HG03045 (cell line): ENCODE results near the gene OCA2.
"Not testable (repeated sequence)": the region's sequence is repeated elsewhere in the genome, so short reads cannot be mapped to it uniquely, and the experiment has no call there.

Source experiments
- ATAC-seq: cut with Tn5 transposase; IDR thresholded peaks from one replicate; pipeline ENCODE4 v1.9.1; 2021; ENCODE audit warnings: mild to moderate bottlenecking, moderate library complexity; ENCODE audit not compliant: unreplicated experiment

OCA2 gene

DNA sequence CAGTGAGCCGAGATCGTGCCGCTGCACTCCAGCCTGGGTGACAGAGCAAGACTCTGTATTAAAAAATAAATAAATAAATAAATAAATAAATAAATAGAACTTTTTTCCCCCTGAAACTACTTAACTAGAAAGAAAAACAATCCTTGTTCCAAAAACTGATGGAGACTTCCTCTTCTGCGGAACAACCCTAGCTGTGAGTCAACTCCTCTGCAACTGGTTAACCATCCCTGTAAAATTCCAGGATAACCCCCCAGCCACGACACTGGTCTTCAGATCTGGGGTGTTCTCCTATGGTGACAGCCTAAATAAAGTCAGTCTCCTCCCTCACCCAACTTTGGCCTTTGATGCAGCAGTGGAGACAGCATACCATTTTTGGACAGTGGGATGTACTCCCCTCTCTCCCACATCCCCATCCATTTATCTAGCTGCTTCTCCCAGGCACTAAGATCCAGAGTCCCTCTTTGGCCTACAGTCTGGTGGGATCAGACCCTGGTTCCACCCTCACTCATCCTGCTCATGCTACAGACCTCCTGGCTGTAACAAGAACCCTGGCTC is 352.6 kb downstream of the OCA2 start:
- ATAC-seq, result no peak

DNA sequence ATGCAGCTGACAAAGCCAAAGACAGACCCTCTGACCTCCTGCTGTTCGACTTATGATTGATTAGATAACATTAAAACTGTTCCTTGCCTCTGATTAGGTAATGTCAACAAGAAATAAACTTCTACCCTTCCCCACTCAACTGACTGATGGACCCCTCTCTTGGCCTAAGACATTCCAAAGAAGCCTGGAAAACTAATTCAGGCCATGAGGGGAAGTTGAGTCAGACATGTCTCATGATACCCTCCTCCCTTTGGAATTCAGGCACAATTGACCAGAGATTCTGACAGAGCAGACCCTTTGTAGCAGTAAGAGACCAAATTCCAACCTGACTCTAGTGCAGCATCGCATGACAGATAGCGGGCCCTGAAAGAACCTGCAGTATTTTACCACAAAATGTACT is 354.5 kb downstream of the OCA2 start:
- no peak for ATAC-seq

DNA sequence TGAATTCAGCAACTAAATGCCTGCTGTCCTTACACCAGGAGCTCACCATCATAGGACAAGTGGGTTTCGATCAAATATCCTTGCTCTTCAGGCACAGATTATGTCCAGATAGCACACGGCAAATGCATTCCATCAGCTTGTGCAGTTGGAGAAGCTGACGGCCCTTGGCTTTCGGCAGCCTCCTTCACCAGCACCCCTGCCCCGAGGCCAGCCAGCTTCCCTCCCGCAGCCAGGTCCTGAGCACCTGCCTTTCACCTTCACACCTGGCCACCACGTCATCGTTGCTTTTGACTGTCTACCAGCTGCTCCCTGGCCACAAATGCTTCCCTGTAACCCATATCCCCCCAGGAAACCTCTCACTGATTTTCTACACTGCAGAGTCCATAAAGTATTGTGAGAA is 355.5 kb downstream of the OCA2 start:
- ATAC-seq, result no peak

DNA sequence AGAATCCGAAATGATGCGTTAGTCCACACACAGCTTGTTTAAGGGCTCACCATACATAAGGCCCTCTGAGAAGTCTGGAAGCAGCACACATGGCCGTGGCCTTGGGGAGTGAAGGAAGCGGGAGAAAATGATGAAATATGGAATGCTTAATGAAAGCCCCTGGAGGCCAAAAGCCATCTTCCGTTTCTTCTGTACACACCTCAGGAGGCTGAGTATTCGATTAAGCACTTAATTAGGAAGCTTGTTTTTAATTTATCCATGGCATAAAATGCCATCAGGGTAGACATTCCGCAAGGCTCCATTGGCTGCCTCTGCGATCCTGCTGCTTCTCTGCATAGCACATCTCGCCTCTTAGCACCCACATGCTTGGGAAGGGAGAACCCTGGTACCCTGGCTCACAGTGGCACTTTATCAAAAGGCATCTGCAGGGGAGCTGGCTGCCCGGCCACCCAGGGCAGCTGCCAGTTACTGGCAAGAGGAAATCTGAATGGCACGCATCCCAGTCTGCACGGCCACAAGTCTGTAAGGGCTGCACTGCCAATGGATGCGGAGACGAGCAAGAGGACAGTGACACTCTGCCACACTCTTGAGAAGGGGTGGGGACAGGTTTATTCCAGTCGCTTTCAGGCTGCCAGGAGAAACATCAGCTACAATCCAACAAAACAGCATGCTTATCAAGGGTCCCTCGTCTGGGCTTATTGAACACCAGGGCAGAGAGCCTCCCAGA is 356.2 kb downstream of the OCA2 start:
- no peak for ATAC-seq

DNA sequence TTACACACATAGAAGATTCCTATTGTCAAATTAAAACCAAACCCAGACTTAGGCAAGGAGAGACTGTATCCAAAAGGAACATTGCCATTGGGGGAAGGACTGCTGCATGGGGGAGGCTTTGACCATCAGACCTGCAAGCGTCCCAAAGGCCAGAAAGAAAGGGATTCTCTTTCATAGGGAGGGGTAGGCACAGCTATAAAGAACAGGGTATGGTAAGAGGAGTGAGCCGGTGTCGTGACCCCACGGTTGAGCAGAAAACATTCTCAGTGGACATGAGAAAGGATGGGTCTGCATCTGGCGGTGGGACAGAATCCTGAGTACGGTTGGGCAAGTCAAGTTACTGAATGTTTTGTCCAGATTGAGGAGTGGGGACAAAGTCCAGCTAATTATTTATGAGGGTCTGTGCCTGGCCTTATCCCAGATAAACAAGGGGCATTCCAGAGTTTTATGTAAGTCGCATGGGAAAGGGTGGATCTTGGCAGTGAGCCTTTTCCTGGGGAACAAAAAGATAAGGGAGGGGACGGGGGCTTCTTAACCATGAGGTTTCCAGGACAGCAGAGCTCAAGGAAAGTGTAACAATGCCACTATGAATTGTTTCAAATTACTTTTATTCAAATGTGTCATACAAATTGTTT is 357.8 kb downstream of the OCA2 start:
- ATAC-seq, result no peak

DNA sequence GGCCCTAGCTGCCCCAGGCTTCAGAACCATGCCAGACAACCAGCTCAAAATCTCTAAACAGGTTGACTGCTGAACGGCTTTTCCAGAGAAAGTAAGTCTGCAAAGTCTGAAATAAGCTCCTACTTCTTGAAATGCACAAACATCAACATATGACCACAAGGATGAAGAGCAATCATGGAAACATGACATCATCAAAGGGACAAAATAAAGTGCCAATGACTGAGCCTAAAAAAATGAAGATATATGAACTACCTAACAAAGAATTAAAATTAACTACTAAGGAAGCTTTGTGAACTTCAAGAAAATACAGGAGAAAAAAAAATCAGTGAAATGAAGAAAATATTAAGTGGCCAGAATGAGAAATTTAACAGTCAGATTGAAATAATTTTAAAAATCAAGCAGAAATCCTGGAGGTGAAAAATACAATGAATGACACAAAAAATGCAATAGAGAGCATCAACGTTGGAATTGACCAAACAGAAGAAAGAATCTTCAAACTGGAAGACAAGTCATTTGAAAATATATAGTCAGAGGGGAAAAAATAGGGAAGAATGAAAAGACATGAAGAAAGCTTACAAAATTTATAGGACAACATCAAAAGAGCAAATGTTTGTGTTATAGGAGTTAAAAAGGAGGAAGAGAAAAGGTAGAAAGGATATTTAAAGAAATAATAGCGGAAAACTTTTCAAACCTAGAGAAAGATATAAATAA is 364.2 kb downstream of the OCA2 start:
- no peak for ATAC-seq

DNA sequence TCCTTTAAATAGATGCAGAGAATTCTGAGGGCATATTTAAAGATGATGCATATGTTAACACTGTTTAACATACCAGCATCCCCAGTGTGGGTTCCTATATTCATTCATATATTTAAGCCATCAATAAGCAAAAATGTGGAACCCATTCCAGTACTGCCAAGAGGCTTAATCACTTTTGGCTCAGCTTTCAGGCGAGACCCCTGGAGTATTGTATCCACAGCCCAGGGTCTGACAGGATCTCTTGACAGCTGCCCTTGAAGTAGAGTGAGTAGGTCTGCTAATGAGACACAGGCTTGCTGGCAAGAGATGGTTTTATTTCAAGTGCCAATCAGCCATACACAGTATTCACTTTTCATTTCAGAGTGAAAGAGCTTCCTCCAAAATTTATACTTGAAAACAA is 367.3 kb downstream of the OCA2 start:
- no peak for ATAC-seq

DNA sequence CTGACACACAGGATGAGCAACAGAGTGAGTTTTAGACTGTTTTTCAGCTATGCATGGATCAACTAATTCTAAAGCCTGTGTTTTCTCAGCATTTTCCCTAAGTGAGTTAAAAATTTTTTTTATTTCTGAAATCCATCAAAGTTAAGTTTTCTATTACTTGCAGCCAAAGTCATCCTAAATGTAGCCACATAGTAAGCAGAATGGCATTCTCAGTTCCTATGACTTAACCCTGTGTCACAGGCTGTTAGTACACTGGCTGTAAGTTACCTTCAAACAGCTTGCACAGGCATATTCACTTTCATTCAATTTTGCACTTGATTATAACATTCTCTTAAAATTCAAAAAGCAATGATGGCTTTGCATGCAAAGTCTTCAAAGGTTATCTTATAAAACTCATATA is 368.2 kb downstream of the OCA2 start:
- ATAC-seq, result no peak

DNA sequence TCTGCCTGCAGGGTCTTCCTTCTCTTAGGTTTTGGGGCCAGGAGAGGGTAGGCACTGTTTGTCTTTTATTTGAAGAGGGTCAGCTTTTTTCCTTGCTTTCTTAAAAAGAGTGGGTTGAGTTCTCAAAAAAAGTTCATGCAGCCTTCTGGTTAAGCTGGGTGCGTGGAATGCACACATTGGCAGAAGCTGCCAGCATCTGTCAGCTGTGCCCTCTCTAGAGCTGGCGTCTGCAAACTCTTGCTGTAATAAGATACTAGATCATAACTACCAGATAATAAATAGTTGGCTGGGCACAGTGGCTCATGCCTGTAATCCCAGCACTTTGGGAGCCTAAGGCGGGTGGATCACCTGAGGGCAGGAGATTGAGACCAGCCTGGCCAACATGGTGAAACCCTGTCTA is 373.4 kb downstream of the OCA2 start:
- ATAC-seq, result no peak

DNA sequence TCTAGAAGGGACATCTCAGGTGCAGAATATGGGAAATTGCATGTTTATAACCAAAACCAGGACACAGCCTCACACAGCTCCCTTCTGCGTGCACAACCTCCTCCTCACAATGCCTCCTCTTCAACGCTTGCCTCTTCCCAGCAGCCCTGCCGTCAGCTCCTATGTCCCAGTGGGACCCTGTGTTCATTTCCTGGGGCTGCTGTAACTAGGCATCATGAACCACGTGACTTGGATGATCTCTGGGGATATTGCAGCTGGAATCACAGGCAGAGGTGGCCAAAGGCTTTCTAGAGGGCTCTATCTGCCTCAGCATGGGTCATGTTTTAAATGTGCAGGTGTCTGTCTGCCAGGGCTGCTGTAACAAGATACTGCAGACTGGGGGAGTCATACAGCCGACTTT is 375.3 kb downstream of the OCA2 start:
- no peak for ATAC-seq

DNA sequence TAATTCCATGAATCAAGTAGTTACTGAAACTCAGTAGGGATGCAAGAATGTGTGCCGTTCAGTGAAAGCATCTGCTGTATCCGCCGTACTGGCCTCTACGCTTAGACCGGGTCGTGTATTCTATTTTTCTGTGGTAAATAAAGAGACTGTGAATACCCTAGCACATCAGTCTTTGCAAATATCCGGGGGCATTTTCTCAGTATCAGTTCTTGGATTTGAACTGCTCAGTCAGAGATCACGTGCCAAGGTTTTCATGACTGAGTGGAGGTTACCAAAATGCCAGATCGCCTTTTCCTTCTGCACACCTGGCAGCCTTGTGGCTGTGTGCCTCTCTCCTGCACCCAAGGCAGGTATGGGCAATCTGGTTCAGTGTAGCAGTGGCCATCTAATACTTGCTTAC is 377.0 kb downstream of the OCA2 start:
- ATAC-seq, result no peak

DNA sequence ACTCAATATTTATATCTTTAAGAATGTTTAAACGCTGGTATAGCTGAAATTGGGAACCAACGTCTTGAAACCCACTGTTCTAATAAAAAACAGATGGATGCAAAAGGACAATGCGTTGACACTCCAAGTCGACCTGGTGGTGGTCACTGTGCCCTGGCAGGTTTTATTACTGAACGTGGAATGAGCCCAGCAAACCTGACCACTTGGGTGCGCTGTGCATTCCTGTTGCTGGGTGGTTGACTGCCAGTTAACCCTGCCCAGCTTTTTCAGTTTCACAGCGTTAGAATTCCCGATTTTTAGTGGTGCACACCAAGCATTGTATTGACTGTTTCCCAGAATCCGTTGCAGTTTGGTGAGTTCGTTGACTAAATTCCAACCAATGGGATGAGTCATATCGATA is 384.4 kb downstream of the OCA2 start:
- ATAC-seq, result no peak

DNA sequence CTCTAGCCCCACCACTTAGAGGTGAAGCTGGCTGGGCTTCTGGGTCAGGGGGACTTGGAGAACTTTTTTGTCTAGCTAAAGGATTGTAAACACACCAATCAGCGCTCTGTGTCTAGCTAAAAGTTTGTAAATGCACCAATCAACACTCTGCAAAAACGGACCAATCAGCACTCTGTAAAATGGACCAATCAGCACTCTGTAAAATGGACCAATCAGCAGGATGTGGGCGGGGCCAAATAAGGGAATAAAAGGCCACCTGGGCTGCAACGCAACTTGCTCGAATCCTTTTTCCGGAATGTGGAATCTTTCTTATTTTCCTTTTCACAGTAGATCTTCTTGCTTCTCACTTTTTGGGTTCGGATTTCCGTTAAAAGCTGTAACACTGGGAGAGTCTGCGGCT is 385.3 kb downstream of the OCA2 start:
- not testable (repeated sequence) for ATAC-seq

DNA sequence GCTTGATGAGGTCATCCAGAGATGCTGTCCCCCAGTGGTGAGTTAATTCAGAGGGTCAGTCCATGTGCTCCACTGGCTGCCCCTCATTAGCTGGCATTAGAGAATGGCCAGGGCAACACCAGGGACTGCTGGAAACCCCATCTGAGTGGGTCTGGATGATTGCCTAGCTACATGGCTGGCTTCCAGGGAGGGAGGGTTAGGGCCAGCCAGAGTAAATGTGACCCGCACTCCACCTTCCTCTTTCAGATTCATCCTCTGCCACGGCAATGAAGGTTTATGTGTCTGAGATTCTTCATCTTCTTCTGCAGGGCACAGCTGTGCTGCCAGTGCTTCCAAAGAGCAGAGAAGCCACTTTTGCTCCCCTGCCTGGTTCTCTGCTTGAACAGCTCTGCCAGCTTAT is 391.9 kb downstream of the OCA2 start:
- no peak for ATAC-seq

DNA sequence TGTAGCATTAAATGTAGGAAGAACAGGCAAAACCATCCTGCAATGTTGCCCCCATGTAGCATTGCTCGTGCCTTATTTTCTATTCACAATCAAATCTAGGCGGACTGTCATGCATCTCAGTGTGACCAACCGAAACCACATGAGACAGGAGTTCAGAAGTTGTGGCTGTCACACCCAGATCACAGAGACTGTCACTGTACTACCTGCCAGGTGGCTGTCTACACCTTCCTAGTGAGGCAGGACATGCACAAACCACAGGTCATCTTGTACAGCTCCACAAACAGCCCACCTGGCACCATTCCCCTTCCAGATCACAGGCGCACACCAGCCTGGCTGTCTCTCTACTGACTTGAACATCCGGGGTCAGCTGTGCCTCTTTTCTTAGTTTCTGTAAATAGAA is 392.8 kb downstream of the OCA2 start:
- no peak for ATAC-seq

DNA sequence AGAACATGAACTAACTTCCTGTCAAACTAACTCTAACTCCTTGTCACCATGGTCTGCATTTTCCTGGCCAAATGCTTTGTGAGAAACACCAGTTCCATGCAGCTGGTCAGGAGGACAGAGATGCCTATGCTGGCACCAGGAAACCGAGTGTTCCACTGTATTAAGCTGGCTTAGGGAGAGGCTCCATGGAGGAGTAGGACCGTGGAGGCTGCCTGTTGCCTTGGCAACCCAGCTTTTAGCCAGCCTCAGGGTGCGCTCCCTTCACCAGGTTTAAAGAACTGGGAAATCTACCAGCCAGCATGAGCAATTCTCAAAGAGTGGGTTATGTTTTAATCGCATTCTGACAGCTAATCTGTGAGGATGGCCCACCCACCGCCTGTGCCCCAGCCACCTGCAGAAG is 394.1 kb downstream of the OCA2 start:
- ATAC-seq, result no peak
